GM12875 (cell line): ENCODE data around the gene FOXF1.

Experiments used
- H3K4me3 ChIP-seq: one replicate; pipeline ENCODE4 v1.5.1; 2011; ENCODE audit warnings: low read depth, low read length, control low read depth
- TF ChIP-seq, protein P1 (sequence below): IDR thresholded peaks from 2 replicates; pipeline ENCODE4 v1.5.1; 2011; ENCODE audit warnings: low read depth, mild to moderate bottlenecking, control low read depth, inconsistent platforms, low read length, moderate library complexity, borderline replicate concordance; ENCODE audit not compliant: insufficient read depth

Gene FOXF1

DNA sequence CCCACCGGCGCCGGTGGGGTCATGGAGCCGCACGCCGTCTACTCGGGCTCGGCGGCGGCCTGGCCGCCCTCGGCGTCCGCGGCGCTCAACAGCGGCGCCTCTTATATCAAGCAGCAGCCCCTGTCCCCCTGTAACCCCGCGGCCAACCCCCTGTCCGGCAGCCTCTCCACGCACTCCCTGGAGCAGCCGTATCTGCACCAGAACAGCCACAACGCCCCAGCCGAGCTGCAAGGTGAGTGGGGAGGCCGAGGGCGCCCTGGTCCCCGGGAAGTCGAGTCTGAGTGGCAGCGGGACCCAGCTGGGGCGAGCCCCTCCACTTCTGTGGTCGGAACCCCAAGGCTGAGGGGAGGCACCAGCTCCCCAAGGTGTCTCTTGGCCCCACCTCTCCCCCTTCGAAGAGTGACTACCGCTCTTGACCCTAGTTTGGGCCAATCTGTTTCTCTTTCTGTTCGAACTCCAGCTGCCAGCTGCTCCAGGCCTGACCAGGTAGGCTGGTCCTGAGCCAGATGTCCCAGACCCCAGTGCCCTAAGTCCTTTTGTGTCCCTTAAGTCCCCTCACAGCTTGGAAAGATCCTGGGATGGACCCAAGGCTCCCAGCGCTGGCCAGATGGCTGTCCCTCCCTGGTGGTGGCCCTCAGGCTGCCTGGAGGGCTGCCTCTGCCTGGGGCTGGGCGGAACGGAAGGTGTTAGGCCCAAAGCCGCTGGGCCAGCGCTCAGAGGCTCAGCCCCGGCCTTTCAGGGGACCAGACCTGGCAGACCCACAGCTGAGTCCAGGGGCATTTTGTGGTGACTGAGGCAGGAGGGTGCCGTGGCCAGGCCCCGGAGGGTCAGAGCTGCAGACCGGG is 1.2 kb downstream of the FOXF1 start:
- no peak overlapping the region for H3K4me3 ChIP-seq
- TF ChIP-seq, protein P1, sequence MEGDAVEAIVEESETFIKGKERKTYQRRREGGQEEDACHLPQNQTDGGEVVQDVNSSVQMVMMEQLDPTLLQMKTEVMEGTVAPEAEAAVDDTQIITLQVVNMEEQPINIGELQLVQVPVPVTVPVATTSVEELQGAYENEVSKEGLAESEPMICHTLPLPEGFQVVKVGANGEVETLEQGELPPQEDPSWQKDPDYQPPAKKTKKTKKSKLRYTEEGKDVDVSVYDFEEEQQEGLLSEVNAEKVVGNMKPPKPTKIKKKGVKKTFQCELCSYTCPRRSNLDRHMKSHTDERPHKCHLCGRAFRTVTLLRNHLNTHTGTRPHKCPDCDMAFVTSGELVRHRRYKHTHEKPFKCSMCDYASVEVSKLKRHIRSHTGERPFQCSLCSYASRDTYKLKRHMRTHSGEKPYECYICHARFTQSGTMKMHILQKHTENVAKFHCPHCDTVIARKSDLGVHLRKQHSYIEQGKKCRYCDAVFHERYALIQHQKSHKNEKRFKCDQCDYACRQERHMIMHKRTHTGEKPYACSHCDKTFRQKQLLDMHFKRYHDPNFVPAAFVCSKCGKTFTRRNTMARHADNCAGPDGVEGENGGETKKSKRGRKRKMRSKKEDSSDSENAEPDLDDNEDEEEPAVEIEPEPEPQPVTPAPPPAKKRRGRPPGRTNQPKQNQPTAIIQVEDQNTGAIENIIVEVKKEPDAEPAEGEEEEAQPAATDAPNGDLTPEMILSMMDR: no peak

DNA sequence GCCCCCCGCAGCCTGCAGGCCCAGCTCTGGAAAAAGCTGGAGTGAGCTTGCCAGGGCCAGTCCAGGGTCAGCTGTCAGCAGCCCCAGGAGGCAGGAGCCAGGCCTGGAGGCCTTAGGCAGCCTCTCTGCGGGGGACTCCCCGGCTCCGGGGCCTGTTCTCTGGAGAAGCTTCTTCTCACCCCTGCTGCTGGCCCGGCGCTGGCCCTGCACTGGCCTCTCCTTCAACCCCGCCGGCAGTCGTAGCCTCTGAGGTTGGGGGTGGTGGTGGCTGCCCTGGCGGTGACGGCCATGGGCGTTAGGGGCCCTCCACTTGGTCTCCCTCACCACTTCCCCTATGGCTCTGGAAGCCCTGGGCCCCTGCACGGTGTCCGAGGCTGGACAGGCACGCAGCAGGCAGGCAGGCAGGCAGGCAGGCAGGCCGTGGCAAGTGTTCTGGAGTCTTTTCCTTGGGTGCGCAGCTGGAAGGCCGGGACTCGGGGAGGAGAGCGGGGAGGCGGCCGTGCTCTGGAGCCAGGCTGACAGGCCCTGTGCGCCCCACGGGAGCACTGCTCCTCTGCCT is 2.1 kb downstream of the FOXF1 start:
- TF ChIP-seq, protein P1: no peak
- H3K4me3 ChIP-seq: no peak overlapping the region

DNA sequence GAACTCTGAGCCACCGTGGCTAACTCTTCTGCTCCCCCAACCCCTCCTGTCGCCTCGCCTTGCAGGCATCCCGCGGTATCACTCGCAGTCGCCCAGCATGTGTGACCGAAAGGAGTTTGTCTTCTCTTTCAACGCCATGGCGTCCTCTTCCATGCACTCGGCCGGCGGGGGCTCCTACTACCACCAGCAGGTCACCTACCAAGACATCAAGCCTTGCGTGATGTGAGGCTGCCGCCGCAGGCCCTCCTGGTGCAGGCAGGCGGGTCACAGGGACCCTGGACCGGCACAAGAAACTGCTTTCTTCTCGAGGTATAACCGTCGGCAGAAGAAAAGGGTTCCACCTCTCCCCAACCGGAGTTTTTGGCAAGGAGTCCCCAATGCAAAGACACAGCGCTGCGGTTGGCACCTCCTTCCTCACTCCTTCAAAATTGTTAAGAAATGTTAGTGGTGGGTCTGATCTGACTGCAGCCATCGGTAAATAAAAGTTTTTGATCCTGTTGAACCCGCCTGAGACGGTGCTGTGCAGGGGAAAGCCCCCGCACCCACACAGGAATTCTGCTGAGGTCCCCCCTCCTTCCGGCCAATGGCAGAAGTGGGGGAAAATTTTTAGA is 2.6 kb downstream of the FOXF1 start:
- no peak overlapping the region for H3K4me3 ChIP-seq
- TF ChIP-seq, protein P1: no peak

DNA sequence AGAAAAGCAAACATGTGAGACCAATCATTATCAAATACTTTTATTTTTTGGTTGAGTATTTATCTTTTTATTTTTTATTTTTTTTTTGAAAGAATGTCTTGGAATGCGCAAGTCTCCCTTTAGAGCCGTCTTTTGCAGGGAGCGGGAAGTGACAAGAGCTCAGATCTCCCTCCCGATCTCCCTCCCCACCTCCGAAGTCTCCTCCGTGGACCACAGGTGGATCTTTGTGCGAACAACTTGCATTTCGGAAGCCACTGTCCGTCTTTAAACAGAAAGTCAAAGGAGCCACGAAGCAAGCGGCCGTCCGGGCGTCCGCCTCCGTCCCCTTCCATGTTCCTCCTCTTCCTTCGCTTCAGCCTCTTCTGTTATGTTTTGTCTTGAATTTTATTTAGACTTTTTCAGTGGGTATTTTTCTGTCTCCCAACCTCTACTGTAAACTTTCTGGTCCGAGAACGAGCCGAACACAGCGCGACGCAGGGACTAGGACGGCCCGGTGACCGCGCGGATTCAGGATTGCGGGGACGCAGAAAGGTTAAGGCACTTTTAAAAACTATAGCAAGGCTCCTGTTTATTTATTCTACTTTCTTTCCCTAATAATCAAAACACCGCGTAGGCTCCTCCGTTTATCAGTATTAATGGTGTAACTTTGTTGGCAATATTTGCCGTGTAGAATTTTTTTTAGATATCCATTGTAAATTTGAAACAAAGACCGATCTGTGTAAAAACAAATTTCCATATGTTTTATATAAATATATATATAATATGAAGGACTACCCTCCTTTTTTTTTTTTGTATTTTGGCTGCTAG is 3.3 kb downstream of the FOXF1 start:
- TF ChIP-seq, protein P1: no peak
- no peak overlapping the region for H3K4me3 ChIP-seq

DNA sequence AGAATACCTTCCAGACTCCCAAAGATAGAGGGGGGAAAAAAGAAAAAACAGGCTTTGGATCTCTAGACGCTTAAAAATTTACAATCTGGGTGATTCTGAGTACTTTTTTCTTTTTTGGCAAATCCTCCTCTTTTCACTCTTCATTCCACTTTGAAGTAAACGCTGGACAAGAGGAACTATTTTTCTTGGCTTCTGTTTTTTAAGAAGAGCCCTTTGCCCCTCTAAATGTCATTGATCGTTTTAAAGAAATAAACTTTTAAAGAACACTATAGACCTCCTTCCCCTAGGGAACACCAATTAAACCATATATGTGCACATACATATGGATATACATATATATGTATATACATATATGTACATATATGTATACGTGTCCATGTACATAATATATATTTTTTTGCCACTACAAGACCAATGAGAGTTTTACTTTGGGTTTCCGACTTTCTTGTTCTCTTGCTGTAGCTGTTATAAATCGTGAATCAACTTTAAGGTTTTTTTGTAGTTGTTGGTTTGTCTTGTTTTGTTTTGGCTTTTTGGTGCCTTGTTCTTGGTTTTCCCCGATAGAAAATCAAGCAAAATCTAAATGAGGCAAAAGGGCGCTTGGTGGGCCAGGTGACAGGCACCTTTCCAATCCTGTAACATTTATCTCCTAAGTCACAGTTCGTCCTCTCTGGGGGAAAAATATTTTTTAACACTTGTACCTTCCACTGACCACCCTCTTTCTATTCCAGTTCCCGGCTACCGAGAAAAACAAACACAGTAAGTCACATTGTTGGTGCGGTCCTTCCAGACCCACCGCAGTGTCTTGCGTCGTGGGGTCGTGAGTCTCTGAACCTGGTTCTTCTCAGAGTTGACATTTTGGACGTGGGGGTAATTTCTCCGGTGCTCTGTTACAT is 4.4 kb downstream of the FOXF1 start:
- TF ChIP-seq, protein P1: no peak
- H3K4me3 ChIP-seq: no peak overlapping the region

DNA sequence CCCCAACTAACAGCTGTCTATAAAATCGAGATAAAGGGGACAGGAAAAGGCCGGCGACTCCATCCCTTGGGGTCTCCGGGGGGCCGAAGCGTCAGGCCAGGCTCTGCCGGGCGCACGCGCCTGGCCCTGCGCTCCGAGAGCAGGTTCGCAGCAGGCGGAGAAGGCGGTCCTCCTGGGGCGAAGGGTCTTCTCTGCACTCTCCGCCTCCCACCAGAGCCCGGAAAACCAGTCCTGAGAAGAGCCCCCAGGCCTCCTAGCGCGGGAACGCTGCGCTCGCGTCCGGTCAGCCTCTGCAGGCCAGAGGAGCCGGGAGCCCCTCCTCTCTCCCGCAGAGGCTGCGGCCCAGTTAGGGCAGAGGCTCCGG is 5.1 kb downstream of the FOXF1 start:
- TF ChIP-seq, protein P1: no peak
- H3K4me3 ChIP-seq: no peak overlapping the region
